Measurements from ENCODE around the gene TMEM98.
"Not testable (repeated sequence)": the region's sequence is repeated elsewhere in the genome, so short reads cannot be mapped to it uniquely, and the experiment has no call there.

TMEM98 gene, protein sequence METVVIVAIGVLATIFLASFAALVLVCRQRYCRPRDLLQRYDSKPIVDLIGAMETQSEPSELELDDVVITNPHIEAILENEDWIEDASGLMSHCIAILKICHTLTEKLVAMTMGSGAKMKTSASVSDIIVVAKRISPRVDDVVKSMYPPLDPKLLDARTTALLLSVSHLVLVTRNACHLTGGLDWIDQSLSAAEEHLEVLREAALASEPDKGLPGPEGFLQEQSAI

GRCh38 chr17:32927724-32928585, at the start of gene TMEM98:
Gene TMEM98 (plus strand): TSS chr17:32928153. CDS start chr17:32931529, 3,376 bp downstream.
- DNase-seq (ENCODE audit: low spot score), result peak; percentile 50

DNA sequence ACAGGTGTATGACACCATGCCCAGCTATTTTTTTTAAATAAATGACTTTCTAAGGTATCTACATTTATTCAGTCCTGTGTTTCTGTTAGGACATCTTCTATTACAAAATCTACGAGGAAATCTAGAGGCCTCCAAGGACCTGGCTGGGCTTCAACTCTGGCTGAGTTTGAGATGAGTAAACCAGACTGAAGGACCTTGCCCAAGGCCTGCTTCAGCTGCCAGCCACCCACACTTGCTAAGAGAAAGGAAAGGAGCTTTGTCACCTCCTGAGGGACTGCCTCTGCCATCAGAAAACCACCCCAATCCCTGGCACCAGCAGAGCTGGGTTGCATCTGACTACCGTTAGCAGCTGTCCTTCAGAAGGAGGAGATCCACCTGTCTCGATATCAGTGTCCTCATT, 49.7 kb upstream of the TMEM98 start:
- no peak for DNase-seq (ENCODE audit: low spot score)

DNA sequence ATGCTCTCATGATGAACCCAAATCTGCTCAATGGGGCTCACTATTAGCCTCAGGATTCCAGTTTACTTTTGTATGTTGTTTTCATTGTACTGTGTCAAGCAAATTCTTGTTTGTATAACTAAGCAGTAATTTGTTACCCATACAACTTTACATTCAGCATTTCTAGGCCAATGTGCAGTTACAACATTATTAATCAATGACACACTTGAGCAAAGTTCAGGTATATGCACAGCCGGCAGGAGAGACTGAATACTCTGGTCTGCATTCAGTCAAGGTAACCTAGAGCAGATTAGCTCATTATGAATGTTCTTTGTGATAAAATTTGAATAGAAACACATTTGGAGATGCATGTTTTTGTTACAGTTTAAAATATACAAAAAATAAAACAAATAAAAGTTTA, 48.8 kb upstream of the TMEM98 start:
- no peak for DNase-seq (ENCODE audit: low spot score)

GRCh38 chr17:32880671-32881453, 47.1 kb upstream of the TMEM98 start:
- no peak for DNase-seq (ENCODE audit: low spot score)

DNA sequence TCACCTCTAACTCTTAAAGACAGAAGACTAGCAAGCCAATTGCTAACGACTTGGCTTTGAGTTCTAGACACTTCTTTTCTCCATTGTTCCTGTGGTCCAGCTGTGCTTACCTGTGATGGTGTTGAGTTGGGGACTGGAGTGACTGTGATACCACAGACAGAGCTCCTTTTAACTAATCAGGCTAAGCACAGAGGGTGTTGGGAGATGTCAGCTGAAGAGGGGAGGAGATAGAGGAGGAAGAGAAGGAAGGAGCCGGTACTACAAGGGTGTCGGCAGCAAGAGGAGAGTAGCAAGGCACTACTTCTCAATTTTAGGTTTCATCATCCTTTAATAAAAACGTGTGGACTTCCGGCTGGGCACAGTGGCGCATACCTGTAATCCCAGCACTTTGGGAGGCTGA, 45.9 kb upstream of the TMEM98 start:
- DNase-seq (ENCODE audit: low spot score), result no peak

- DNase-seq (ENCODE audit: low spot score), result no peak
Measured at GRCh38 chr17:32882734-32883133, 45.2 kb upstream of the TMEM98 start.

- not testable (repeated sequence) for DNase-seq (ENCODE audit: low spot score)
Measured at GRCh38 chr17:32886951-32887350, 41.0 kb upstream of the TMEM98 start.

GRCh38 chr17:32887410-32887809, 40.5 kb upstream of the TMEM98 start:
- not testable (repeated sequence) for DNase-seq (ENCODE audit: low spot score)

GRCh38 chr17:32894245-32894644, 33.7 kb upstream of the TMEM98 start:
- DNase-seq (ENCODE audit: low spot score), result no peak

DNA sequence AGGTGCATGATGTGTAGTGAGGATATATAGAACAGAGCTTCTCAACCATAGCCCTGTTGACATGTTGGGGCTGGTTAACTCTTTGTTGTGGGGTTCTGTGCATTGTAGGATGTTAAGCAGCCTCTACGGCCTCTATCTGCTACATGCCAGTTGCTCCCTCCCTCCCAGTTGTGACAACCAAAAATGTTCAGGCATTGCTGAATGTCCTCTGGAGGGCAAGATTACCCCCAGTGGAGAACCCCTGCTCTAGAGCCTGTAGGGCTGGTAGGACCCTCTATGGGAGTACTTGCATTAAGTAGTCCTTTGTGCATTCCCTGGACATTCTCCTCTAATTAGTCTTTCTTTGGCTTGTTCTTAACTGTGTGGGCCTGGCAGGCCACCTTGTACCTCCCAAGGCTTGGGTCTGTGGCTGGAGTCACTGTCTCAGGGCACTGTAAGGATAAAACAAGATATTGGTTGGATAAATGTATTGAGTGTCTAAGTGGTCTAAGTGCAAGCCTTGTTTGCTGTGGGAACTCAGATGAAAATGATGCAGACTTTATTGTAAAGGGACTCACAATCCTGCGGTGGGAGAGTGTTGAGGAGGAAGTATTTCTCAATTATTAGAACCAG, 31.2 kb upstream of the TMEM98 start:
- no peak for DNase-seq (ENCODE audit: low spot score)

DNA sequence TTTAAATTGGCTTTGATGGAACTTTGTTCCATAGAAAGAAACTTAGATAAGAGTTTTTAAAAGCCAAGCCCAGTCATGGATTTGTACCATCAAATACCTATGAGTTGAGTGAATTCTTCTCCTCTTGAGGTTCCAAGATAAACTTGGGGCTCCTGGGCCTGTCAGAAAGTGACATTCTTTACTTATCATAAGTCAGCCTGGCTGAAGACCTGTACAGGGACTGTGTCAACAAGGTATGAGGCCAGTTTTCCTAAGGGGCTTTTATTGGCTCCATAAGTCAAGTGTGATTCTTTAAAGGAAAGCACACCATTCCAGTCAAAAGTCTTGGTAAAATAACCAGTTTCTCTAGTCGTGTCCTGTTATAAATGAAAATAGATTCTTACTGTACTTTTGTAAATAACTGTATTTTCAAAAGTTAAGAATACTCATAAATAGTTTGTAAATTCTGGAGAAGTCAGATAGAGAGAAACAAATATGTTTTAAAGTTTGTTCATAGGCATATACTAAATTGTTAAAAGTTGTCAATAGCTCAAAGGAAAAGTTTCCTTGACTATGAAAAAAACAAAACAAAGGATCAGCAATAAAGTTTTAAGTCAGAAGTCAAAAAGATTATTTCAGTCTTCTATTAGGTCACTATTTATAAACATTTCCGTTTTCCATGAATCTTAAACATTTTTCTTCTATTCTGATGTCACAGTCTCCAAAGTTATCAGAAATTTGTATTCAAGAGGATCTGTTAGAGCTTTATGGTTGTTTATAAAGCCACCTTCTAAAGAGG, 28.5 kb upstream of the TMEM98 start:
- DNase-seq (ENCODE audit: low spot score), result no peak

DNA sequence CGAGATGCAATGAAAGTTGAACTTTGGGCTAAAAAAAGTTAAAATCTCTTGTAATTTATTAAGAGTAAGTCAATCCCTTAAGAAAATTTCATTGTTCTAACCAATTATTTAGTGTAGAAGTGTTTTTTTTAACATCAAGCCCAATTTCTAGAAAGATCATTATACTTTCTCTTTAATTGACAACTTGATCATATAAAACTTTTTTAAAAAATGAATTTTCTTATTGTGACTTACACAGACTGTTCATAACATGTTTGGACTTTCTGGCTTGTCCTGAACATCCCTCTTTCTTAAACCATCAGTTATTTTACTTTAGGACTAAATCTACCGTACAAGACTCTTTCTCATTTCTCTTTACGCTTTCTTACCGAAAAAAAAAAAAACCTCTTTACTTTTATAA, 26.2 kb upstream of the TMEM98 start:
- DNase-seq (ENCODE audit: low spot score), result no peak

- DNase-seq (ENCODE audit: low spot score), result no peak
Measured at GRCh38 chr17:32903774-32904673, 23.9 kb upstream of the TMEM98 start.

DNA sequence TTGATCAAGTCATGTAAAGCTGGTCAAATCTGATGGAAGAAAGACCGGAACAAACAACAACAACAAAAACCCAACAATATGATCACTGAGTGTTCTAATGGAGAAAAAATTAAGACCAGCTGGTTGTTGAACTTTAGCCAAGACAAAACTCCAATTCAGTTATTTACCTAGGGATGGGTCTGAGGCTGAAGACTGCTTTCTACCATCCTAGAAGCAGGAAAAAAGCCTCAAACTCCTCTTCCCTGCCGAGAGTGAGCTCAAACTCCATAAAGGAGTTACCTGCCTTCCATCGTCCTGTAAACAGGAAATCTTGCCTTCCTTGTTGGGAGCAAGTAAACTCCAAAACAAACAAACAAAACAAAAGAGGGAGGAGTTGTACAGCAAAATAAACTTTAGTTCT, 23.1 kb upstream of the TMEM98 start:
- DNase-seq (ENCODE audit: low spot score), result no peak

DNA sequence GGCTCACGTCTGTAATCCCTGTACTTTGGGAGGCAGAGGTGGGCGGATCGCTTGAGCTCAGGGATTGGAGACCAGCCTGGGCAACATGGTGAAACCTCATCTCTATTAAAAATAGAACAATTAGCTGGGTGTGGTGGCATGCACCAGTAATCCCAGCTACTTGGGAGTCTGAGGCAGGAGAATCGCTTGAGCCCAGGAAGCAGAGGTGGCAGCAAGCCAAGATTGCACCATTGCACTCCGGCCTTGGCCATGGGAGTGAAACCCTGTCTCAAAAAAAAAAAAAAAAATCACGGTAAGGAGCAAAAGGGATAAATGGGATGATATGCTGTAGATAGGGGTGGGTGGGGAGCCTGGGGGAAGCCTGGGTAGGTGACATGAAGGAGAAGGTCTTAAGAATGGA, 20.4 kb upstream of the TMEM98 start:
- DNase-seq (ENCODE audit: low spot score), result no peak

DNA sequence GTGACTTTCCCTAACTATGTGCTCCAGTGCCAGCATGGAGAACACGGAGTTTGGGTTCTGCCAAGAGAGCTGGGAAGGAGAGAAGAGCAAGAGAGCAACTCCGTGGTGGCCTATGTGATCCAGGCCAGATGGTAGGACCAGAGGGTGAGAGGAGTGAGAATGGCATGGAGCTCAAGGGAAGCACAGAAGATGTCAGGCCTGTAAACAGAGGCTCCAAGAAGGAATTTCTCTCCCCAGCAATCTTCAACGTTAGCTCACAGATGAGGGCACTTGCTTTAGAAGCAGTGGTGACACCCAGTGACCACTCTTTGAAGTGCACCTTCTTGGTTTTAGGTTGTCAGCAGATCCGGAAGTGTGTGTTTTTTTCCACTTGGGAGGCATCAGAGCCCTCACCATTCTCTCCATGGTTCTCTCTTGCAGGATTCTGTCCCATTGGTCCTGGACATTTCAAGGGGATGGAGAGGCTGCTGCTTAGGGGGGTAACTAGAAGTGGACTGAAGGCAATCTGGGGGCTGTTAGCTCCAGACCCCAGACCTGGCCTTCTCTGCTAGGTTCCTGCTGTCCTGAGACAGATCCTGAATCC, 18.1 kb upstream of the TMEM98 start:
- peak; percentile 63 for DNase-seq (ENCODE audit: low spot score)

GRCh38 chr17:32910769-32911168, 17.2 kb upstream of the TMEM98 start:
- DNase-seq (ENCODE audit: low spot score), result no peak

GRCh38 chr17:32912218-32912897, 15.6 kb upstream of the TMEM98 start:
- peak; percentile 78 for DNase-seq (ENCODE audit: low spot score)

- DNase-seq (ENCODE audit: low spot score), result no peak
Measured at GRCh38 chr17:32913593-32913992, 14.4 kb upstream of the TMEM98 start.
